AG09309 (cell line): Measurements from ENCODE around the gene CDH3.

ENCODE experiments used
- DNase-seq: peaks from one replicate; pipeline ENCODE4 v3.0.0-alpha.2; 2010; ENCODE audit warnings: low read depth
- H3K4me3 ChIP-seq: 2 replicates; pipeline ENCODE4 v1.5.1; 2011; ENCODE audit warnings: mild to moderate bottlenecking, low read depth, low read length, moderate library complexity; ENCODE audit not compliant: control insufficient read depth
- TF ChIP-seq, protein P1 (sequence below): IDR thresholded peaks from 2 replicates; pipeline ENCODE4 v1.5.1; 2011; ENCODE audit warnings: mild to moderate bottlenecking, low read depth, low read length, inconsistent platforms; ENCODE audit not compliant: insufficient read depth, control insufficient read depth; ENCODE audit errors: missing control alignments

Gene CDH3

DNA sequence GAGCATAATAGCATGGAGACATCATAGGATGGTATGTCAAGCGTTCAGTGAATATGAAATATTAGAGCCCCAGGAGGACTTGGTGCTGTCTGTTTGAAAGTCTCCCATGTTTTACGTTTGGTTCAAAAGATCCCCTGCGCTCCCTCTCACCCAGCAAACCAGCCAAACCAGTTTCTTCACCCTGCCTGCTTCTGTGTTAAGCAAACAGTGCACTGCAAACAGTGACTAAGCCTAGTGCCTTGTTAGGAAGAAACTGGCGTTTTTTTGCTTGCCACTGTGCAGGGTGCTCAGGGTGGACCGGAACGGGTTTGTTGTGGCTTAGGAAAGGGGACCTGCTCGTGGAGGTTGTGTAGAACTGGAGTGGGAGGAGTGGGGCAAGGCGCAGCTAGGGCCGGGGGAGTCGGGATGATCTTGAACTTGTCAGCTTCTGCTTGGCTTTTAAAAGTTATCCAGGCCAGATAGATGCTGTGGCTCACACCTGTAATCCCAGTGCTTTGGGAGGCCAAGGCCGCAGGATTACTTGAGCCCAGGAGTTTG is 99.7 kb downstream of the CDH3 start:
- DNase-seq: no peak

DNA sequence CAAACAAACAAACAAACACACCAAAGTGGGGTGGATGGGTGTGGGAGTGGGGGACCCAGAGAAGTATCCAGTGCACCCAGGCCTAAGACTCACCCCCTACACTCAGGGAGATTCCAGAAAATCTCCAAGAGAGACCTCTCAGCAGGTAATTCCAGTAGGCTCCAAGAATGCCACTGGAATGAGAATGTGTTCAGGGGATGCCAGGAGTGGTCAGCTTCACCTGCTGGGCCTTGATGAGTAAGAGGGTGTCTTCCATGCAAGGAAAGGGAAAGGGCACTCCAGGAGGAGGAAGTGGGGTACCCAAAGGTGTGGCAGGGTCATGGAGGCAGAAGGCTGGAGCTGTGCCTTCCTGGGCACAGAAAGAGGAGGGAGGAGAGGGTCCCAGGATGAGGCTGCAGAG is 101.8 kb downstream of the CDH3 start:
- H3K4me3 ChIP-seq: no peak overlapping the region
- TF ChIP-seq, protein P1, sequence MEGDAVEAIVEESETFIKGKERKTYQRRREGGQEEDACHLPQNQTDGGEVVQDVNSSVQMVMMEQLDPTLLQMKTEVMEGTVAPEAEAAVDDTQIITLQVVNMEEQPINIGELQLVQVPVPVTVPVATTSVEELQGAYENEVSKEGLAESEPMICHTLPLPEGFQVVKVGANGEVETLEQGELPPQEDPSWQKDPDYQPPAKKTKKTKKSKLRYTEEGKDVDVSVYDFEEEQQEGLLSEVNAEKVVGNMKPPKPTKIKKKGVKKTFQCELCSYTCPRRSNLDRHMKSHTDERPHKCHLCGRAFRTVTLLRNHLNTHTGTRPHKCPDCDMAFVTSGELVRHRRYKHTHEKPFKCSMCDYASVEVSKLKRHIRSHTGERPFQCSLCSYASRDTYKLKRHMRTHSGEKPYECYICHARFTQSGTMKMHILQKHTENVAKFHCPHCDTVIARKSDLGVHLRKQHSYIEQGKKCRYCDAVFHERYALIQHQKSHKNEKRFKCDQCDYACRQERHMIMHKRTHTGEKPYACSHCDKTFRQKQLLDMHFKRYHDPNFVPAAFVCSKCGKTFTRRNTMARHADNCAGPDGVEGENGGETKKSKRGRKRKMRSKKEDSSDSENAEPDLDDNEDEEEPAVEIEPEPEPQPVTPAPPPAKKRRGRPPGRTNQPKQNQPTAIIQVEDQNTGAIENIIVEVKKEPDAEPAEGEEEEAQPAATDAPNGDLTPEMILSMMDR: no peak
- DNase-seq: no peak

More for the DNA sequence above, 99.7 kb downstream of the CDH3 start:
- TF ChIP-seq, protein P1: no peak
- H3K4me3 ChIP-seq: no peak overlapping the region

DNA sequence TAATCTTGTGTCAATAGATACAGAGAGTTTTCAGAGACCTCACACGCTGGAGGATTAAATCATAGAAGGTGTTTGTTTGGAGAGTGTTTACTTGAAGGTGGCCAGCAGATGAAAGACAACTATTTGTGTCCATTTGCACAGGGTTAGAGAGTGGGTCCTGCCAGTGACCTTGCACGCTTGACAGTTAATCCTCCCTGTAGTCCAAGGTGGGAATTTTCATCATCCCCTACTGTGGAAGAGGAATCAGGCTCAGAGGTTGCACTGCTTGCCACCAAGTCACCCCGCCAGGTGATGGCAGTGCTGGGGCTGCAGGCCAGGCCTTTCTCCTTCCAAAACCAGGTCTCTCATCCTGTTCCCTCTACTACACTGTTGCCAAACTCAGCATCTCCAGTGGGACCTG is 104.3 kb downstream of the CDH3 start:
- no peak for DNase-seq
- H3K4me3 ChIP-seq: no peak overlapping the region
- TF ChIP-seq, protein P1: no peak
